DND-41 (cell line): ENCODE results near the gene ARHGAP24.

Source experiments
- CTCF ChIP-seq: IDR thresholded peaks from 2 replicates; pipeline ENCODE4 v1.5.1; 2012; ENCODE audit warnings: borderline replicate concordance, low read length, moderate library complexity, mild to moderate bottlenecking; ENCODE audit not compliant: poor library complexity, severe bottlenecking; ENCODE audit errors: extremely low read depth
- EZH2 ChIP-seq: IDR thresholded peaks from 3 replicates; pipeline ENCODE4 v1.6.1; 2012; ENCODE audit warnings: borderline replicate concordance, low read depth, mild to moderate bottlenecking, moderate library complexity, low read length, inconsistent platforms; ENCODE audit not compliant: severe bottlenecking

- TF ChIP-seq EZH2 (no peak), CTCF (no peak)
Measured at GRCh38 chr4:85565761-85566480, 91.0 kb downstream of the ARHGAP24 start.
